ENCODE results near the gene CCDC148.

GRCh38 chr2:158174495-158174894 lies 282.1 kb downstream of the CCDC148 start:
- TF ChIP-seq, protein P1, sequence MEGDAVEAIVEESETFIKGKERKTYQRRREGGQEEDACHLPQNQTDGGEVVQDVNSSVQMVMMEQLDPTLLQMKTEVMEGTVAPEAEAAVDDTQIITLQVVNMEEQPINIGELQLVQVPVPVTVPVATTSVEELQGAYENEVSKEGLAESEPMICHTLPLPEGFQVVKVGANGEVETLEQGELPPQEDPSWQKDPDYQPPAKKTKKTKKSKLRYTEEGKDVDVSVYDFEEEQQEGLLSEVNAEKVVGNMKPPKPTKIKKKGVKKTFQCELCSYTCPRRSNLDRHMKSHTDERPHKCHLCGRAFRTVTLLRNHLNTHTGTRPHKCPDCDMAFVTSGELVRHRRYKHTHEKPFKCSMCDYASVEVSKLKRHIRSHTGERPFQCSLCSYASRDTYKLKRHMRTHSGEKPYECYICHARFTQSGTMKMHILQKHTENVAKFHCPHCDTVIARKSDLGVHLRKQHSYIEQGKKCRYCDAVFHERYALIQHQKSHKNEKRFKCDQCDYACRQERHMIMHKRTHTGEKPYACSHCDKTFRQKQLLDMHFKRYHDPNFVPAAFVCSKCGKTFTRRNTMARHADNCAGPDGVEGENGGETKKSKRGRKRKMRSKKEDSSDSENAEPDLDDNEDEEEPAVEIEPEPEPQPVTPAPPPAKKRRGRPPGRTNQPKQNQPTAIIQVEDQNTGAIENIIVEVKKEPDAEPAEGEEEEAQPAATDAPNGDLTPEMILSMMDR (IDR thresholded peaks at IDR 0.05; ENCODE audit: low read depth, low read length, poor library complexity, severe bottlenecking), result no peak
- no peak for TF ChIP-seq EZH2phosphoT487 (IDR thresholded peaks at IDR 0.05; ENCODE audit: borderline replicate concordance, low read length)
